GM21526 (cell line): Measurements from ENCODE around the gene GYS2.
A peak's percentile ranks its signal among the peaks of the same experiment; 100 is the strongest.

Source experiments
- ATAC-seq: cut with Tn5 transposase; IDR thresholded peaks from one replicate; pipeline ENCODE4 v1.9.1; 2021; ENCODE audit warnings: moderate library complexity; ENCODE audit not compliant: unreplicated experiment, low FRiP score

GYS2 gene

GRCh38 chr12:21518451-21518850 lies 86.2 kb downstream of the GYS2 start:
- ATAC-seq = no peak

DNA sequence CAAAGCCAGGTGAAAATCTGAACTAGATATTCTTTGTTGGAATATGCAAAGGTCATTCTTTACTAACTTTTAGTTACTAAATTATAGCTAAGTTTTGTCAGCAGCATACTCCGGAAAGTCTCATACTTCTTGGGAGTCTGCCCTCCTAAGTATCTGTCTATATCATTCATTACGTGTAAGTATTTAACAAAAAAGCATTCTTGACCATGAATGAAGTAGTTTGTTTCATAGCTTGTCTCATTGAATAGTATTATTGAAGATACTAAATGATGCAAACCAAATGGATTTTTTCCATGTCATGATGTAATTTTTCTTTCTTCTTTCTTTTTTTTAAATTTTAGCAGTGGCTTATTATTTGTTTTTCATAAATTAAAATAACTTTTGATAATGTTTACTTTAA lies 88.4 kb downstream of the GYS2 start:
- no peak for ATAC-seq

- ATAC-seq = peak; percentile 93
Measured at GRCh38 chr12:21509768-21510167, 94.9 kb downstream of the GYS2 start.

DNA sequence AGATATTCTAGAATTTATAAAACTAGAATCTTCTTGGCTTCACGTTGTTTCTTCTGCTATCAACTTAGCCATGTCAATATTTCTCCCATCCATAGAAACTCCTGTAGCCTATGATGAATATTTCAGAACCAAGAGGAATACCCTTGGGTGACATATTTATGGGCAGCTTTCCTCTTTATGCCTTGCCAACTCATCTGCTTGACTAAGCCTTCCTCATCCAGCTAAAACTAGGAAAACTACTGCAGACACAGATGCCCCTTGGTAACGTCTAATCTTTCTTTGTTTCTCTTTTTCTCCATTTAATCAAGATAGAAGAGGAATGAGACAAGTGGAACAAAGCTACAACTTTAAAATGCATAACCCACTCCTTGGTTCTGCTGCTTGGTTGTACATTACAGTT lies 96.8 kb downstream of the GYS2 start:
- no peak for ATAC-seq

- no peak for ATAC-seq
Measured at GRCh38 chr12:21505888-21506287, 98.8 kb downstream of the GYS2 start.

DNA sequence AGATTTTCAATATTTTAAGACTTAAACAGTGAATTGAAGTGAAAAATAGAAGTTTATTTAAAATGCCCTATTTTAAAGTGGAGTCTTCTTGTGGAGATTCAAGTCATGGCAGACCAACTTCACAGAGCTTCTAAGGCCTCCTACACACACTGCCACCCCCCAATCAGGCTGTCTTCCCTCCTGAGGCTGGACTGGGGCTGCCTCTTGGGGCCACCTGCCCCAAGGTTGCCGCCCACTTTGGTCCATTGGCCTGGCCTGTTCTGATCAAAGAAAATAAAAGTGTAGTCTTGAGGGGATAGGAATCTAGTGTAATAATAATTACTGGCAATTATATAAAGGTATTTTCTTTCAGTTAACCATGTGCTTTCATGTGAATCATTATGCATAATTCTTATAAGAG lies 101.8 kb downstream of the GYS2 start:
- ATAC-seq = no peak

GRCh38 chr12:21502164-21502496 lies 102.5 kb downstream of the GYS2 start:
- peak; percentile 4 for ATAC-seq

GRCh38 chr12:21501258-21502163 lies 103.1 kb downstream of the GYS2 start, which contains the start of the genes GOLT1B and RECQL:
TSS of gene GOLT1B (plus strand) at chr12:21501789. CDS start at chr12:21501924, 135 bp downstream.
TSS of gene RECQL (minus strand) at chr12:21501635. CDS start at chr12:21499570, 2,065 bp downstream.
- peak; percentile 98 for ATAC-seq

DNA sequence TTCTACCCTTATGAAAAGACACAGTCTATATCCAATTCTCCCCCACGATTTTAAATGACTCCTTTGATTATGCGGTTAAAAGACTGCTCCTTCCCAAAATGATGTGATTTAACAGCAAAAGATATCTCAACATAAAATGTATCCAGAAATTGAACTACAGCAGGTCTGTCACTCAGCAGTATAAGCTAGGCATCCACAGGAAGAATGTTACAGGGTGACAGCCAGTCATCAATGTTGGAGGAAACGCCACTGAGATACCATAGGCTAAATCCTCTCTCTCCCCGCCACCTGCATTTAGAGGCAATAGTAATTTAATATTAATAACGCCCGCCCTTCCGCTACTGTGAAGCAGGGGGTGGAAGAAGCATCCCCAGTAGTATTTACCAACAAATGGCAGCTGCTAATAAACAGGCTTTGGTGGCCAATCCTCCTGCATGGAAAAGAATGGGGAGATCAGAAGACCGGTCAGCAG lies 103.8 kb downstream of the GYS2 start:
- ATAC-seq = no peak

- ATAC-seq = no peak
Measured at GRCh38 chr12:21499765-21500164, 104.9 kb downstream of the GYS2 start.
